ENCODE measurements around the gene HNRNPU.

HNRNPU gene

GRCh38 chr1:244846653-244847052, 17.7 kb downstream of the HNRNPU start:
- Histone ChIP-seq H3K4me1 (ENCODE audit: control insufficient read depth, insufficient read depth, low read length) (no peaks in the 10 kb centered on the region), H3K9ac (ENCODE audit: low read depth, low read length) (no peak overlapping the region), H3K27me3 (ENCODE audit: control insufficient read depth, insufficient read depth, low read length) (no peaks in the 10 kb centered on the region), H3K36me3 (ENCODE audit: control insufficient read depth, insufficient read depth, low read length) (peaks cover 13% of the 10 kb centered on the region), H3K9me3 (ENCODE audit: control insufficient read depth, insufficient read depth, low read length) (no peaks in the 10 kb centered on the region), H3K4me3 (ENCODE audit: low read depth, low read length) (no peak overlapping the region)

GRCh38 chr1:244844155-244845121, 19.9 kb downstream of the HNRNPU start:
- no peak overlapping the region for H3K4me3 ChIP-seq (ENCODE audit: low read depth, low read length)
- H3K36me3 ChIP-seq (ENCODE audit: control insufficient read depth, insufficient read depth, low read length) = peaks cover 8% of the 10 kb centered on the region
- no peaks in the 10 kb centered on the region for H3K27me3 ChIP-seq (ENCODE audit: control insufficient read depth, insufficient read depth, low read length)
- no peaks in the 10 kb centered on the region for H3K9me3 ChIP-seq (ENCODE audit: control insufficient read depth, insufficient read depth, low read length)
- H3K4me1 ChIP-seq (ENCODE audit: control insufficient read depth, insufficient read depth, low read length) = no peaks in the 10 kb centered on the region
- H3K9ac ChIP-seq (ENCODE audit: low read depth, low read length) = no peak overlapping the region

GRCh38 chr1:244843148-244843978, 21.0 kb downstream of the HNRNPU start:
- Histone ChIP-seq H3K4me1 (ENCODE audit: control insufficient read depth, insufficient read depth, low read length) (no peaks in the 10 kb centered on the region), H3K27me3 (ENCODE audit: control insufficient read depth, insufficient read depth, low read length) (no peaks in the 10 kb centered on the region), H3K4me3 (ENCODE audit: low read depth, low read length) (no peak overlapping the region), H3K36me3 (ENCODE audit: control insufficient read depth, insufficient read depth, low read length) (peaks cover 8% of the 10 kb centered on the region), H3K9me3 (ENCODE audit: control insufficient read depth, insufficient read depth, low read length) (no peaks in the 10 kb centered on the region), H3K9ac (ENCODE audit: low read depth, low read length) (no peak overlapping the region)

- Histone ChIP-seq H3K9ac (ENCODE audit: low read depth, low read length) (no peak overlapping the region), H3K27me3 (ENCODE audit: control insufficient read depth, insufficient read depth, low read length) (no peaks in the 10 kb centered on the region), H3K9me3 (ENCODE audit: control insufficient read depth, insufficient read depth, low read length) (no peaks in the 10 kb centered on the region), H3K36me3 (ENCODE audit: control insufficient read depth, insufficient read depth, low read length) (peaks cover 8% of the 10 kb centered on the region), H3K4me1 (ENCODE audit: control insufficient read depth, insufficient read depth, low read length) (peaks cover 5% of the 10 kb centered on the region), H3K4me3 (ENCODE audit: low read depth, low read length) (no peak overlapping the region)
Measured at GRCh38 chr1:244841273-244841927, 22.9 kb downstream of the HNRNPU start.

GRCh38 chr1:244840219-244840794, 24.0 kb downstream of the HNRNPU start:
- no peak overlapping the region for H3K9ac ChIP-seq (ENCODE audit: low read depth, low read length)
- no peaks in the 10 kb centered on the region for H3K9me3 ChIP-seq (ENCODE audit: control insufficient read depth, insufficient read depth, low read length)
- H3K4me1 ChIP-seq (ENCODE audit: control insufficient read depth, insufficient read depth, low read length) = peaks cover 5% of the 10 kb centered on the region
- H3K36me3 ChIP-seq (ENCODE audit: control insufficient read depth, insufficient read depth, low read length) = peaks cover 8% of the 10 kb centered on the region
- H3K27me3 ChIP-seq (ENCODE audit: control insufficient read depth, insufficient read depth, low read length) = no peaks in the 10 kb centered on the region
- no peak overlapping the region for H3K4me3 ChIP-seq (ENCODE audit: low read depth, low read length)

- Histone ChIP-seq H3K4me3 (ENCODE audit: low read depth, low read length) (no peak overlapping the region), H3K36me3 (ENCODE audit: control insufficient read depth, insufficient read depth, low read length) (peaks cover 8% of the 10 kb centered on the region), H3K9me3 (ENCODE audit: control insufficient read depth, insufficient read depth, low read length) (no peaks in the 10 kb centered on the region), H3K9ac (ENCODE audit: low read depth, low read length) (no peak overlapping the region), H3K27me3 (ENCODE audit: control insufficient read depth, insufficient read depth, low read length) (no peaks in the 10 kb centered on the region), H3K4me1 (ENCODE audit: control insufficient read depth, insufficient read depth, low read length) (peaks cover 5% of the 10 kb centered on the region)
Measured at GRCh38 chr1:244839656-244840055, 24.7 kb downstream of the HNRNPU start.

GRCh38 chr1:244837597-244838258, 26.6 kb downstream of the HNRNPU start:
- Histone ChIP-seq H3K4me3 (ENCODE audit: low read depth, low read length) (no peak overlapping the region), H3K9ac (ENCODE audit: low read depth, low read length) (no peak overlapping the region), H3K4me1 (ENCODE audit: control insufficient read depth, insufficient read depth, low read length) (peaks cover 5% of the 10 kb centered on the region), H3K36me3 (ENCODE audit: control insufficient read depth, insufficient read depth, low read length) (no peaks in the 10 kb centered on the region), H3K27me3 (ENCODE audit: control insufficient read depth, insufficient read depth, low read length) (no peaks in the 10 kb centered on the region), H3K9me3 (ENCODE audit: control insufficient read depth, insufficient read depth, low read length) (no peaks in the 10 kb centered on the region)

GRCh38 chr1:244836584-244836983, 27.8 kb downstream of the HNRNPU start:
- H3K27me3 ChIP-seq (ENCODE audit: control insufficient read depth, insufficient read depth, low read length) = no peaks in the 10 kb centered on the region
- H3K4me1 ChIP-seq (ENCODE audit: control insufficient read depth, insufficient read depth, low read length) = peaks cover 5% of the 10 kb centered on the region
- peak overlapping the region; percentile 93 for H3K9ac ChIP-seq (ENCODE audit: low read depth, low read length)

GRCh38 chr1:244836135-244836521, 28.2 kb downstream of the HNRNPU start:
- Histone ChIP-seq H3K36me3 (ENCODE audit: control insufficient read depth, insufficient read depth, low read length) (no peaks in the 10 kb centered on the region), H3K9ac (ENCODE audit: low read depth, low read length) (peak overlapping the region; percentile 93), H3K9me3 (ENCODE audit: control insufficient read depth, insufficient read depth, low read length) (no peaks in the 10 kb centered on the region), H3K4me1 (ENCODE audit: control insufficient read depth, insufficient read depth, low read length) (peaks cover 5% of the 10 kb centered on the region), H3K27me3 (ENCODE audit: control insufficient read depth, insufficient read depth, low read length) (no peaks in the 10 kb centered on the region), H3K4me3 (ENCODE audit: low read depth, low read length) (peak overlapping the region; percentile 93)

More at GRCh38 chr1:244836584-244836983, 27.8 kb downstream of the HNRNPU start:
- Histone ChIP-seq H3K36me3 (ENCODE audit: control insufficient read depth, insufficient read depth, low read length) (no peaks in the 10 kb centered on the region), H3K9me3 (ENCODE audit: control insufficient read depth, insufficient read depth, low read length) (no peaks in the 10 kb centered on the region), H3K4me3 (ENCODE audit: low read depth, low read length) (peak overlapping the region; percentile 93)

- Histone ChIP-seq H3K4me1 (ENCODE audit: control insufficient read depth, insufficient read depth, low read length) (peaks cover 5% of the 10 kb centered on the region), H3K4me3 (ENCODE audit: low read depth, low read length) (peak within 1 kb of the TSS; percentile 93), H3K9me3 (ENCODE audit: control insufficient read depth, insufficient read depth, low read length) (no peaks in the 10 kb centered on the region), H3K27me3 (ENCODE audit: control insufficient read depth, insufficient read depth, low read length) (no peaks in the 10 kb centered on the region), H3K9ac (ENCODE audit: low read depth, low read length) (peak within 1 kb of the TSS; percentile 93), H3K36me3 (ENCODE audit: control insufficient read depth, insufficient read depth, low read length) (no peaks in the 10 kb centered on the region)
Measured at GRCh38 chr1:244835276-244836134, 28.8 kb downstream of the HNRNPU start, which contains the start of gene COX20. COX20 (plus strand) TSS chr1:244835658; CDS start chr1:244835715, 57 bp downstream.

Data from iPS-15b (cell line).